Astrocyte of the cerebellum (primary cell): ENCODE results near the gene DNASE1L1.

Experiments used
- DNase-seq: peaks from one replicate; pipeline ENCODE4 v3.0.0-alpha.2; 2011; ENCODE audit warnings: low read depth
- H3K4me3 ChIP-seq: 2 replicates; pipeline ENCODE4 v1.5.1; 2011; ENCODE audit warnings: mild to moderate bottlenecking, low read depth, low read length, moderate library complexity
- CTCF ChIP-seq: IDR thresholded peaks from 2 replicates; pipeline ENCODE4 v1.5.1; 2012; ENCODE audit warnings: low read length, low read depth, moderate library complexity, mild to moderate bottlenecking; ENCODE audit errors: missing control alignments
- in situ Hi-C: cut with HindIII; loops from 2 replicates; pipeline ENCODE4 v1.10.0; 2017; ENCODE audit warnings: low sequenced_read_pairs

Gene DNASE1L1

GRCh38 chrX:154371789-154372300 is 37.2 kb downstream of the DNASE1L1 start:
- peak overlapping the region; percentile 76 for H3K4me3 ChIP-seq
- in situ Hi-C loops: no loop called here
- DNase-seq: no peak
- no peak for TF ChIP-seq CTCF

- TF ChIP-seq CTCF: no peak
- H3K4me3 ChIP-seq: peak overlapping the region; percentile 76
- peak; percentile 74 for DNase-seq
- in situ Hi-C loops: no loop called here
Observed at GRCh38 chrX:154371017-154371788, 37.9 kb downstream of the DNASE1L1 start.

- in situ Hi-C loops: no loop called here
- no peak for TF ChIP-seq CTCF
- no peak for DNase-seq
- H3K4me3 ChIP-seq: peak overlapping the region; percentile 76
Observed at GRCh38 chrX:154370300-154371016, 38.6 kb downstream of the DNASE1L1 start.

- in situ Hi-C loops: no loop called here
- TF ChIP-seq CTCF: no peak
- DNase-seq: peak; percentile 90
- H3K4me3 ChIP-seq: peak overlapping the region; percentile 76
Observed at GRCh38 chrX:154369449-154370299, 39.4 kb downstream of the DNASE1L1 start.

- in situ Hi-C loops: no loop called here
- no peak for TF ChIP-seq CTCF
- H3K4me3 ChIP-seq: peak overlapping the region; percentile 76
- DNase-seq: peak; percentile 52
Observed at GRCh38 chrX:154368630-154369448, 40.2 kb downstream of the DNASE1L1 start.
